ENCODE data around the gene NEB. TPM values are rescaled to one million over a fixed set of nuclear protein-coding genes. Genes with fewer than 3 reads are reported as not detected.

Gene NEB
- total RNA-seq, 1 donor from 2014 or later, result 0.83 TPM

DNA sequence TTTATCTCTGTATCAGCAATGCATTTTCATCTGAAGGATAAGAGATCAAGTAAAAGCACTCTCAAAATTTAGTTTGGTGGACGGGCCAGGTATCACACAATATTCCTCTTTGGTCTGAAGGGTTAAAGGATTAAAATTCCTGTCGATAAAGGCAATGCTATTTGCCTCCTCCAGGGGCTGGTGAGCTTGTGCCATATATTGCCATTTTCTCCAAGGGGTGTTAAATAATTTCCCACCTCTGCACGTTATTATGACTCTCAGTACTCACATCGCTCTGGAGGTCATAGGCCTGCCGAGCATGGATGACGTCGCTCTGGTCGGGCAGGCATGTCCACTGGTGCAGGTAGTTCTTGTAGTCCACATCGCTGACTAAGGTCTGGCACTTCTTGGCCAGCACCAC is 94.2 kb downstream of the NEB start:
- ATAC-seq, result no peak
- Histone ChIP-seq H3K9me3 (peaks cover 1% of the 10 kb centered on the region), H3K4me1 (peaks cover 24% of the 10 kb centered on the region), H3K27me3 (ENCODE audit: low read depth) (no peaks in the 10 kb centered on the region), H3K36me3 (no peaks in the 10 kb centered on the region), H3K27ac (no peak overlapping the region), H3K4me3 (no peak overlapping the region)
- TF ChIP-seq, protein P1, sequence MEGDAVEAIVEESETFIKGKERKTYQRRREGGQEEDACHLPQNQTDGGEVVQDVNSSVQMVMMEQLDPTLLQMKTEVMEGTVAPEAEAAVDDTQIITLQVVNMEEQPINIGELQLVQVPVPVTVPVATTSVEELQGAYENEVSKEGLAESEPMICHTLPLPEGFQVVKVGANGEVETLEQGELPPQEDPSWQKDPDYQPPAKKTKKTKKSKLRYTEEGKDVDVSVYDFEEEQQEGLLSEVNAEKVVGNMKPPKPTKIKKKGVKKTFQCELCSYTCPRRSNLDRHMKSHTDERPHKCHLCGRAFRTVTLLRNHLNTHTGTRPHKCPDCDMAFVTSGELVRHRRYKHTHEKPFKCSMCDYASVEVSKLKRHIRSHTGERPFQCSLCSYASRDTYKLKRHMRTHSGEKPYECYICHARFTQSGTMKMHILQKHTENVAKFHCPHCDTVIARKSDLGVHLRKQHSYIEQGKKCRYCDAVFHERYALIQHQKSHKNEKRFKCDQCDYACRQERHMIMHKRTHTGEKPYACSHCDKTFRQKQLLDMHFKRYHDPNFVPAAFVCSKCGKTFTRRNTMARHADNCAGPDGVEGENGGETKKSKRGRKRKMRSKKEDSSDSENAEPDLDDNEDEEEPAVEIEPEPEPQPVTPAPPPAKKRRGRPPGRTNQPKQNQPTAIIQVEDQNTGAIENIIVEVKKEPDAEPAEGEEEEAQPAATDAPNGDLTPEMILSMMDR (IDR thresholded peaks at IDR 0.05), result no peak
- DNase-seq, result no peak
- intact Hi-C loops (cut with DNase I), result no loop called here

DNA sequence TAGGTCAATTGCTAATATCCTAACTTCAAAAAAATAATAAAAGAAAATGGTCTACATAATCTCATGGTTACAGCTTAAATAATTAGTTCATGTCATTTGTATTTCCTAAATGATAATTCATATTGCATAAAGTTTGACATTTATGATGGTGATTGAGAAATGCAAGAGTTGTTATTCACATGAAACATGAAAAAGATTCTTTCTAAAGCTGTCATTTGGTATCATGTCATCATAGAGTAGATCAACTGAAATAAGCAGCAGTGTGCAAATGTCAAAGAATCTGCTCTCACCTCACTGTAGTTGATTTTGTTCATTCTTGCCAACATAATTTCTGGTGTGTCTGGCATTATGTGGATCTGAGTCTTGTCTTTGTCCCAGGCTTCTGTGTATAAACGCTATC is 95.3 kb downstream of the NEB start:
- H3K27me3 ChIP-seq (ENCODE audit: low read depth), result no peaks in the 10 kb centered on the region
- intact Hi-C loops (cut with DNase I), result no loop called here
- ATAC-seq (no peak), DNase-seq (no peak)
- H3K27ac ChIP-seq, result no peak overlapping the region
- H3K9me3 ChIP-seq, result peaks cover 6% of the 10 kb centered on the region
- no peak overlapping the region for H3K4me3 ChIP-seq
- no peaks in the 10 kb centered on the region for H3K36me3 ChIP-seq
- peaks cover 24% of the 10 kb centered on the region for H3K4me1 ChIP-seq
- TF ChIP-seq, protein P1 (IDR thresholded peaks at IDR 0.05), result no peak

DNA sequence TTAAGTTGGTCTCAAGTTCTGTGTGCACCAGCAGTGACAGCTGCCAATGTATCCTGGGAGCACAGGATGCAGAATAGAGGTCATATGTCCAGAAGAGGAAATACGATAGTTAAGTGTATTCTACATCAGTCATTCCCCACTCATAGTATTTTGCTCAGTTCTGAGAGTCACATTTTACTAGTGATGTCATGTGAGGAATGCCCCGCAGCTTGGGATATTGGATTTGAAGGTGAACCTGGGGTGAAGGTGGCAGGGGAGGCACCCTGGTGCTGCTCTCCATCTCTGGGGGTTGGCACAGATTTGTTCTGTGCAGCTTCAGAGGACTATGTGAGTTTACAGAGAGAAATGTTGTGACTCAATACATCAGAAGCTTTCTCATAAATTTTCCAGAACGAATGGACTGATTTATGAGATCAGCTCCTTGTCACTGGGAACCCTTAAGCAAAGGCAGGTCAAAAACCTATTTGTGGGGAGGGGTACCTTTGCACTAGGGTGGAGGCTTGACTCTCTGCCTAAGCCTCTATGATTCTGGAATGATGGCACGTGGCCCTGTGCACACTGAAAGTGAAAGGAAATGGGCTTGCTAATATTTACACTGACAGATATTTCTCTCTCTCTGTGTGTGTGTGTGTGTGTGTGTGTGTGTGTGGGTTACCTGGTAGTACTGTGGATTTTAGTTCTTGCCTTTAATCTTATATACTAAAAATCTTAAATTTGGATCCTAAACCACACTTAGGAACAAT is 95.9 kb downstream of the NEB start:
- no peak overlapping the region for H3K4me3 ChIP-seq
- H3K27ac ChIP-seq, result peak overlapping the region; percentile 55
- TF ChIP-seq, protein P1 (IDR thresholded peaks at IDR 0.05), result no peak
- ATAC-seq, result peak; percentile 60 to 62
- H3K36me3 ChIP-seq, result no peaks in the 10 kb centered on the region
- intact Hi-C loops (cut with DNase I), result no loop called here
- no peaks in the 10 kb centered on the region for H3K27me3 ChIP-seq (ENCODE audit: low read depth)
- no peak for DNase-seq
- H3K4me1 ChIP-seq, result peaks cover 24% of the 10 kb centered on the region
- peaks cover 6% of the 10 kb centered on the region for H3K9me3 ChIP-seq

DNA sequence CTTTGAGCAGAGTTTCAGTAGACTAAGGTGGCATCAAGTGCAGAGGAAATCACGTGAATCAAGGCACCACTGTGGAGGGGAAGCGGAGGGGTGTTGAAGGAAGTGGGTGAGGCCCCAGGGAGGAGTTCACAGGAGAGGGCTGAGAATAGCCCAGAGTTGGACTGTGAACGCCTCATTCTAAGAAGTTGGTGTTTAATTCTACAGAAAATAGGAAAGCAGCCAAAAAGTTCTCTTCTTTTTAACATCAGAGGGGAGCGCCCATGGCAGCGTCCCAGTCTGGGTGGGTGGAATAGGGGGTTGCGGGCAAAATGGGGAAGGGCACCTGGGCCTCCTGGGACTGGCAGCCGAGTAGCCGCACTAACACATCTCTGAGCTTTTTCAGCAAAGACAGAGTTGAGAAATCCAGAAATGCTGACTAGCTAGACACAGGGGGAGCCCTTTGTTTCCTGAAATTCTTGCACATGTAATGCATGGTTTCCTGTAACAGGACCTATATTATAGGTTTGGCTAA is 97.0 kb downstream of the NEB start:
- H3K4me3 ChIP-seq, result no peak overlapping the region
- H3K4me1 ChIP-seq, result peaks cover 24% of the 10 kb centered on the region
- peaks cover 6% of the 10 kb centered on the region for H3K9me3 ChIP-seq
- no peaks in the 10 kb centered on the region for H3K27me3 ChIP-seq (ENCODE audit: low read depth)
- peak overlapping the region; percentile 55 for H3K27ac ChIP-seq
- TF ChIP-seq, protein P1 (IDR thresholded peaks at IDR 0.05), result no peak
- DNase-seq (no peak), ATAC-seq (peak; percentile 71 to 83)
- intact Hi-C loops (cut with DNase I), result no loop called here
- H3K36me3 ChIP-seq, result no peaks in the 10 kb centered on the region

DNA sequence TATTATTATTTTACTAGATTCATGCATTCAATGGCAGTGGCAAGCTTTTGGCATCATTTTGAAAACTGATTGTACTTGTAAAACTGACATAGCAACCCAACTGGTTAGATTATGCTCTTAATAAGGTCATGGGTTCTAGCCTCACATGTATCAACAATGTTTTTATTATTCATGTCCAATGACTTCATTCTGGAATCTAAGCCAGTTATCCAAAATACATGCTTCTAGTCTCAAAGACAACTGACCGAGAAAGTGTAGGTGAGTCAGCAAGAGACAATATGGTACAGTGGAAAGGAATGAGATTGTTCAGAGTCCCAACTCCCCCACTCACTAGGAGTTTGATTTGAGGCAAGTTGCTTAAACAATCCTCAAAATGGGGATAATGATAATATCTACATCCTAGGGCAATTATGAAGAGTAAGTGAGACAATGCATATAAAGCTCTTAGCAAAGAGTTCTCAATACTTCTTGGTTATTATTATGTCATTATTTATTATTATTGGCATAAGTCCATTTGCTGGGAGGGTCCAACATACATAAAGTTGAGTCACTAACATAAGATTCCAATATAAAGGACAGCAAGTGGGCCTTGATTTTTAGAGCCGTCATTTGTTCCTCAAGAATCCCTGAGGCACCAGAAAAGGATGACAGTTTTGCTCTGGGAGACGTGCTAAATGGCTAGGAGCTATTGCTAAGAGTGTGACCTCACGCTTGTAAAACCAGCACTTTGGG is 99.4 kb downstream of the NEB start:
- TF ChIP-seq, protein P1 (IDR thresholded peaks at IDR 0.05), result no peak
- no peak for ATAC-seq

More for the DNA sequence above, 99.4 kb downstream of the NEB start:
- no peak overlapping the region for H3K27ac ChIP-seq
- intact Hi-C loops (cut with DNase I), result no loop called here
- peaks cover 6% of the 10 kb centered on the region for H3K9me3 ChIP-seq
- no peaks in the 10 kb centered on the region for H3K36me3 ChIP-seq
- no peaks in the 10 kb centered on the region for H3K27me3 ChIP-seq (ENCODE audit: low read depth)
- DNase-seq, result no peak
- peaks cover 24% of the 10 kb centered on the region for H3K4me1 ChIP-seq
- no peak overlapping the region for H3K4me3 ChIP-seq

All from lower lobe of right lung (tissue), 2 donors.